ENCODE data around the gene DYNC2LI1.

Gene DYNC2LI1

DNA sequence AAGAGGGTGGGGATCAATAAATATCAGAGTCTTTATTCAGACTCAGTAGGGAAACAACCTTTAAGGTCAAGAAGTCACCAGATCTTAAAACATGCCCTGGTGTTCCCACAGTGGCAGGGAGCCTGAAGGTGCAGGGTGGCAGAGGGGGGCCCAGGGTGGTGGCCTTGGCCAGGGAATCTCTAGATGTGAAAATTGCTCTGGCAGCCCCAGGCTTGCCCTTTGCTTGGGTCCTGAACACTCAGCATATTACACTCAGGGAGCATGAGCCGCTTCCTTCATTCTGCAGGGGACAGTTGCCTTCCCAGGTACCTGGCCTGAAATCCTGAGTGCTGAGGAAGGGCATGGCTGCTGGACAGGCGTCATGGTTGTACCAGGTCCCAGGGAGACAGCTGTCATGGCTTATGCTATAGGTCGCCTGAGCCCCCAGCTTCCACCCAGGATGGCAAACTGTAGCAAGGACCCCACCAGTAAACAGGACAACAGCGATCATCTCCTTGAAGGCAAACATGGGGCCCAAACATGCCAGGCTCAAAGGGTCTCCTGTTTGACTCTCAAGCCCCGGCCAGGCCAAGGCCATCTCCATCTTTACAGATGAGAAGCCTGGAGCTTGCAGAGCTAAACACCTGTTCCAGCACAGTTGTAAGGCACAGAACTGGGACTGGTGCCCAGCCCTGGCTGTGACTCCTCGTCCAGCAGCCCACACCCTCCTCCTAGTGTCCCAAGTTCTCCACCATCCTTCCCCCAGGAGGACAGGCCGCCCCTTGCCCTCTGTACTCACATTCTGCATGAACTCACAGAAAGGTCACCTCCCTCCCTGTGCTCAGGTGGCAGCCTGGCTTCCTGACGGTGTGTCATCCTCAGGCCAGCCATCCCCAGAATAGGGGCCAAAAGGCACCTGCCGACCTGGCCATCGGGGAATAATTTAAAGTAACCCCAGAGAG lies 79.6 kb downstream of the DYNC2LI1 start:
- no peak for TF ChIP-seq CTCF (conservative IDR thresholded peaks at IDR 0.05; ENCODE audit: low read length)
- no peak overlapping the region for H3K4me3 ChIP-seq (ENCODE audit: low read length)
- no peak for DNase-seq (ENCODE audit: low read depth)

DNA sequence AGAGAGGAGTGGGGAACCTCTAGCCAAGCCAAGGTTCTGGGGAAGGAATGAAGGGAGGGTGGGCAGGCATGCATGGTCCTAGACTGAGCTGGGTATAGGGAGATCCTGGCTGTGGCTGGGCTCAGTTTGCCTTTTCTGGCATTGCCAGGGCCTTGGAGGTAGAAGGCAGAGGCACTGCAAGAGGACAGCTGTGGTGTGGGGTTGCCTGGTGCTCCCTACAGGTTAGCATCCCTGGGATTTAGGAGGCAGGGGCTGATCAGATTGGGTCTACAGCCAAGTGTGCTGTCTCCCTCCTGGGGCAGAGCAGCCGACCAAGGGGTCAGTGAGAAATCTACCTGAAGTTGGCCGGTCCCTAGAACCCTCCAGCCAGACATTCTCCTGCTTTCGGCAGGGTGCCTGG lies 80.8 kb downstream of the DYNC2LI1 start:
- no peak for TF ChIP-seq CTCF (conservative IDR thresholded peaks at IDR 0.05; ENCODE audit: low read length)
- H3K4me3 ChIP-seq (ENCODE audit: low read length), result no peak overlapping the region
- DNase-seq (ENCODE audit: low read depth), result no peak

GRCh38 chr2:43855292-43855691 lies 81.5 kb downstream of the DYNC2LI1 start:
- DNase-seq (ENCODE audit: low read depth), result no peak
- H3K4me3 ChIP-seq (ENCODE audit: low read length), result no peak overlapping the region
- TF ChIP-seq CTCF (conservative IDR thresholded peaks at IDR 0.05; ENCODE audit: low read length), result no peak

Data from AG10803 (cell line).